ENCODE data around the gene SLC10A7.
A peak's percentile ranks its signal among the peaks of the same experiment; 100 is the strongest.

Gene SLC10A7, protein sequence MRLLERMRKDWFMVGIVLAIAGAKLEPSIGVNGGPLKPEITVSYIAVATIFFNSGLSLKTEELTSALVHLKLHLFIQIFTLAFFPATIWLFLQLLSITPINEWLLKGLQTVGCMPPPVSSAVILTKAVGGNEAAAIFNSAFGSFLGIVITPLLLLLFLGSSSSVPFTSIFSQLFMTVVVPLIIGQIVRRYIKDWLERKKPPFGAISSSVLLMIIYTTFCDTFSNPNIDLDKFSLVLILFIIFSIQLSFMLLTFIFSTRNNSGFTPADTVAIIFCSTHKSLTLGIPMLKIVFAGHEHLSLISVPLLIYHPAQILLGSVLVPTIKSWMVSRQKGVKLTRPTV

DNA sequence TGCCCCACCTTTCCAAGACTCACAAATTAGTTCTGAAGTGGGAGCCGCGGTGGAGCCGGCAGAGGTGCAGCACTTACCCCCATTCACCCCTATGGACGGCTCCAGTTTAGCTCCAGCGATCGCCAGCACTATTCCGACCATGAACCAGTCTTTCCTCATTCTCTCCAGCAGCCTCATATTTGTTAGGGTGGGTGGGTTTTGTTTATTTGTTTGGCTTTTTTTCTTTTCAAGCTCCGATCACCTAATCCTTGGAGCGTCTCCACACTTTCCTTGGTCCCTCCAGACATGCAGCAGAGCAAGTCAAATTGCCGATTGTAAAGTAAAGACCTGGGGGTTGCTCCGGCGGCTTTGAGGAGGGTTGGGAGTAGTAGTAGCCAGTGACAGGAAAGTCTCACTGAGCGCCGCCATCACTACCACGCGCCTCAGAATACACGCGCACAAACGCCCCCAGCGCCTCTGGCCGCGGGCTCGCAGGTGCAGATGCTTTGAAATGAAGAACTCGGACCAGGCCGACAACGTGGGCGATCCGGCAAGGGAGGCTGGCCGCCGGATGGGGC lies at the start of gene SLC10A7:
Gene SLC10A7, minus strand, starts transcription at position 400 of the 557 bp plus-strand sequence. Its CDS starts 223 bp downstream, at position 177.
- DNase-seq (ENCODE audit: low spot score), result peak; percentile 74

DNA sequence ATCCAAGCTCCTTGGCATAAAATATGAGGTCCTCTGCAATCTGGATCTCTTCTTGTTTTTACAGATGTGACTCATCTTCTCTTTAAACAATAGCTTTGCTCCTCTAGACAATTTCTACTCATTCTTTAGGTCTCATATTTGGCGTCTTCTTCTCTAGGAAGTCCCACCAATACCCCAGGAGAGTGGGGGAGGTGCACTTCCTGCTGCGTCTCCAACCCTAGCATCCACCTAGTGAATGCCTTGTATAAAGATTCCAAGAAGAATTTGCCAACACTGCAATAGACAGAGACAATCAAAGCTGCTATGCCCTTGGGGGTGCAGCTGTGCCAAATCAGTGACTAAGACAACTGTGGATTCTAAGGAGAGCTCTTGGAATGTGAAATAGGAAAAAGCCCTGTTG lies 45.7 kb upstream of the SLC10A7 start:
- DNase-seq (ENCODE audit: low spot score), result no peak

DNA sequence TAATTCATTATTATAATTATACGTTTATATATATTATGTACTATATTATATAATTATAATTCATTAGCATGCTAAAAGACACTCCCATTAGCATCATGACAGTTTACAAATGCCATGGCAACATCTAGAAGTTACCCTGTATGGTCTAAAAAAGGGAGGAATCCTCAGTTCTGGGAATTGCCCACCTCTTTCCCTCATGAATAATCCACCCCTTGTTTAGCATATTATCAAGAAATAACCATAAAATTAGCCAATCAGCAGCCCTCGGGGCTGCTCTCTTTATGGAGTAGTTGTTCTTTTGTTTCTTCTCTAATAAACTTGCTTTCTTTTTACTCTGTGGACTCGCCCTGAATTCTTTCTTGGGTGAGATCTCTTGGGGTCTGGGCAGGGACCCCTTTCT lies 42.8 kb upstream of the SLC10A7 start:
- DNase-seq (ENCODE audit: low spot score), result no peak

DNA sequence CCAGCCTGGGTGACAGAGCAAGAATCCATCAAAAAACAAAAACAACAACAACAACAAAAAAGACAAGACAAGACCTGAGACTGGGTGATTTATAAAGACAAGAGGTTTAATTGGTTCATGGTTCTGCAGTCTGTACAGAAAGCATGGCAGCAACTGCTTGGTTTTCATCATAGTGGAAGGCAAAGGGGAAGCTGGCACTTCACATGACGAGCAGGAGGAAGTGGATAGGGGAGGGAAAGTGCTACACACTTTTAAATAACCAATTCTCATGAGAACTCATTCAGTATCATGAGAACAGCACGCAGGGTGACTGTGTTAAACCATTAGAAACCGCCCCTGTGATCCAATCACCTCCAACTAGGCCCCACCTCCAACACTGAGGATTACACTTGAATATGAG lies 28.4 kb upstream of the SLC10A7 start:
- DNase-seq (ENCODE audit: low spot score), result no peak

DNA sequence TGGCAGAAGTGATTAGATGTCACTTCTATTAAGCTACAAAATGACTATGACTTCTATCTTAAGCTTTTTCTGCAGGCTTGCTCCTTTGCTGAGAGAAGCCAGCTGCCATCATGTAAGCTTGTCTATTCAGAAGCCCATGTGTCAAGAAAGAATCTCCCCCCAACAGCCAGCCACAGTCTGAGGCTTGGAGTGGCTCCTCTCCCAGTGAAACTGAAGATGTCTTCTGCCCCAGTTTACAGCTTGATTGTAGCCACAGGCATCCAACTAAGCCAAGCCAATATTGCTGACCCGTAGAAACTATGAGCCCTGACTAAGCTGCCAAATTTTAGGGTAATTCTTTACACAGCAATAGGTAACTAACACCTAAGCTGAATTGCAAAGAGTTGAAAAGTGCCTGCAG lies 26.7 kb upstream of the SLC10A7 start:
- no peak for DNase-seq (ENCODE audit: low spot score)

- peak; percentile 4 for DNase-seq (ENCODE audit: low spot score)
Measured at GRCh38 chr4:146545102-146545501, 23.4 kb upstream of the SLC10A7 start.

DNA sequence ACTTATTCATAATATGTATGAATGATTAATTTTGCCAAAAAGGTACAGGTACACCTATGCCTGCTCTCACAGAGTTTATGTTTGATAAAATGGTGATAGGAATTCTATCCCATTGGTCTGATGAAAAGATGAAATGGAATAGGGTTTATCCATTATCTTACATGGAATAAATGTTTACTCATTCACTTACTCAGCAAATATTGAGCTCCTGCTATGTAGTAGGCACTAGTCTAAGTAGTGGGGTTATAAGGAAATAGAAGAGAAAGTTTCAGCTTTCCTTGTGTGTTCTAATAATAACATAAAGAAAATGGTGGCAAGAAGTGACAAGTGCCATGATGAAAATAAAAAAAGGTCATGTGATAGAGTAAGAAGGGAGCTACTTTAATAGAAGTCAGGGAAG lies 12.4 kb upstream of the SLC10A7 start:
- no peak for DNase-seq (ENCODE audit: low spot score)

- DNase-seq (ENCODE audit: low spot score), result no peak
Measured at GRCh38 chr4:146525754-146526153, 4.0 kb upstream of the SLC10A7 start.

- no peak for DNase-seq (ENCODE audit: low spot score)
Measured at GRCh38 chr4:146524663-146525062, 2.9 kb upstream of the SLC10A7 start.

GRCh38 chr4:146522869-146523205 lies 1.1 kb upstream of the SLC10A7 start:
- peak; percentile 9 for DNase-seq (ENCODE audit: low spot score)

GRCh38 chr4:146522098-146522868 lies 543 bp upstream of the SLC10A7 start:
- DNase-seq (ENCODE audit: low spot score), result peak; percentile 76

DNA sequence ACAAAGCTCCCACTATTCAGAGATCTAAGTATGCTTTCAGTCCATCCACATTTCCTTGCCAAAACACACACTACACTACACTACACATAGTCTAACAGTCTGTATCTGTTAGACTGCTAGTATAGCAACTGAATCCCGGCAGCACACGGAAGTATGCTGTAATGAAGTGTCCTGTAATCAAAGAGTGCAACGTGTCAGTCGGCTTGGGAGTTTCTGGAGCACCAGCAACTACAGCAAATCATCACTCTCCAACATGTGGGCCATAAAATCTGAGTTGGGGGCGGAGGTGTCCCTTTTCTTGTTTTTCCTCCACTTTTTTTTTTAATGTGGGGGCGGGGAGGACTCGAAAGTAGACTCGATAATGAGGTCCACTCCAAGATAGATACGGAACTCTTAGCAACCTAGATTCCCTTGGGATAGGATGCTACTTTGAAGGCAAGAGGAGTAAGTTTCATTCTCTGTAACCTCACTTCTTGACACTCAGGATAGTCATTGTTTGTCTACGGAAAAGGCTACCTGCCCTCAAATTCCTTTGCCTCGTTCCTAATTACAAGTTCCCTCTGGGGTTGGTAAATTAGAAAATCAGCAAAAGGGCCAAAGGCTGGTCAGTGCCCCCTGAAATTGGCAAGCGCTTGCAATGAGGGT lies 722 bp downstream of the SLC10A7 start:
- peak; percentile 68 for DNase-seq (ENCODE audit: low spot score)

DNA sequence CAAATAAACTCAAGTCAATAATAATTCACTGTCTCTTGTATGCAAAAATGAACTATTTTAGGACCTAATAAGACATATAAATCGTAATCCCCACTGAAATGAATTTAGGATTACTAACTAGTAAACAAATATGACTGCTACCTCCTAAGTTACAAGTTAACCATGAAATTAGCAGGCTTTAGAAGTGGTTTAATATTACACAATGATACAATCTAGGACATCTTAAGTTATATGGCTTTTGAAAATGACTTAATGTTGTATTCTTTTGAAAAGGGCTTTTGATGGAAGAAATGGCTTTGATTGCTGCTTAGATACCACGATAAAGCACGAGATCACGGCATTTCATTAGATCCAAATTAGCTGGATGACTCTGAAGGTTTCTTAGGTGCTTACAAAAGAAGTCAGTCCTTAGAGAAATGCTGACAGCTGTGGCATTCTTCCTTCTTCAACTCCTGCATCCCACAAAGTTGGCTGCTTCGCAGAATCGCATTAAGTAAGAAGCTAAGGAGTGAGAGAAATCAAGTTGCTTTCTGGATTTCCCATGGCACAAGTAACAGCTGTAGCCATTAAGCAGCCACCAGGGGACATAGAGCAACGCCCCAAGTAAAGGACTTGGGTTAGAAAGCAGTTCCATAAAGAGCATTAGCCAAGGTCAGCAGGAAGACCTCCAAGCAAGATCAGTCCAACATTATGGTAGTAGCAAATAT lies 6.9 kb downstream of the SLC10A7 start:
- DNase-seq (ENCODE audit: low spot score), result no peak

DNA sequence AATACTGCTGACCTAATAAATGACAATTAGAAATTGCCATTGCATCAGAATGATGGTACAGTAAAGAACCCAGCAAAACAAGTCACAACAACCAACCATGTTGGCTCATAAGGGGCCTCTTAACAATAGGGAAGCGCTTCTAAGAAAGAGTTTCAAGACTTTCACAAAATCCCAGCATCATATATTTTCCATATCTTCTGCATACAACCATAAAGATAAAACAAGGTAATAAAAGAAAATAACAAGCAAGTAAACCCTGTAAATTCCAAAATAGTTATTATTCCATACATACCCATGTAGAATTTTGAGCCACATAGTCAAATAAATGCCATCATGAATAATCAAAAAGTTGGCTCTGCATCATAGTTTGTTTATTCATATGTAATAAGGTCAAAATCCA lies 8.2 kb downstream of the SLC10A7 start:
- no peak for DNase-seq (ENCODE audit: low spot score)

DNA sequence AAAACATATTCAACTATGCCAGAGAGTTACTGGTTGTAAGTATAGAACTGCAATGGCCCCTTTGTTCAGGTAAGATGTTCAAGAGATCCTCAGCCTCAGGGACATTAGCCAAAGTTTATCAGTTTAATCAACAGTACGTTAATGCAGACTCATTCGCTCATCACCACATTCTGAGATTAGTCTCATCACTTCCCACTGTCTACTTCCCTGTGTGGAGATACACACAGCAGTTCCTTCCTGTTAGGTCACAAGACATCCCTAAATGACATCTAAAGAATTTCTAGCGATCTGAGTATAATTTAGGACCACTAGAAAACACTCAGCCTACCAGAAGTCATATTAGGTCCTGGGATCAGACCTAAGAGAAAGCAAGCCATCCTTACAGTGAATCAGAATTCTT lies 10.4 kb downstream of the SLC10A7 start:
- no peak for DNase-seq (ENCODE audit: low spot score)

- no peak for DNase-seq (ENCODE audit: low spot score)
Measured at GRCh38 chr4:146510942-146511341, 10.8 kb downstream of the SLC10A7 start.

DNA sequence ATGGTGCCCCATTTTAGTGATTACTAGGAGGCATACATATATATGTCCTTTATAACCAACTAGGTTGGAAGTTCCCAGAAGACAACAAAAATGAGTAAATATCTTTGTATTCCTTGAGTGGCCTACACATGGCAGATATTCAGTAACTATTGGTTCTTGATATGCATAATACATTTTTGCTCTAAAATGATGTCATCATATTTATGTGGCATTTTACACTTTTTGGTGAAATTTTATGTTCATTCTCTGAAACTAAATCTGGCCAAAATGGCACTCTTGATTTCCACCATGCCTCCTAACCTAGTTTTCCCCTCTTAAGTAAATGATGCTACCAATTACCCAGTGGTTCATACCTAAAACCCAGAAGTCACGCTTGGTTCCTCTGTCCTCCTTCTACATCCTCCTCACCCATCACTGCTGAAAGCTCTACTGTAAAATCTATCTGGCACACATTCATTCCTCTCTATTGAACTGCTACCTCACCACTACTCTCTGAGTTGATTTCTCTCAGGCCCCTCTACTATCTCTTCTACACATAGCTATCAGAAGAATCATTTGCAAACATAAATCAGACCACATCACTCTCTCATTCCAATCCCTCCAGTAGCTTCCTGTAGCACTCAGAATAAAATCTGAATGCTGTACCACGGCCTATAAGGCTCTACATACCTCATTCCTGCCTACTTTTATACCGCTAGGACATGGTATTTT lies 13.4 kb downstream of the SLC10A7 start:
- no peak for DNase-seq (ENCODE audit: low spot score)

GRCh38 chr4:146507632-146508031 lies 14.1 kb downstream of the SLC10A7 start:
- DNase-seq (ENCODE audit: low spot score), result no peak

GRCh38 chr4:146506272-146506671 lies 15.5 kb downstream of the SLC10A7 start:
- no peak for DNase-seq (ENCODE audit: low spot score)

DNA sequence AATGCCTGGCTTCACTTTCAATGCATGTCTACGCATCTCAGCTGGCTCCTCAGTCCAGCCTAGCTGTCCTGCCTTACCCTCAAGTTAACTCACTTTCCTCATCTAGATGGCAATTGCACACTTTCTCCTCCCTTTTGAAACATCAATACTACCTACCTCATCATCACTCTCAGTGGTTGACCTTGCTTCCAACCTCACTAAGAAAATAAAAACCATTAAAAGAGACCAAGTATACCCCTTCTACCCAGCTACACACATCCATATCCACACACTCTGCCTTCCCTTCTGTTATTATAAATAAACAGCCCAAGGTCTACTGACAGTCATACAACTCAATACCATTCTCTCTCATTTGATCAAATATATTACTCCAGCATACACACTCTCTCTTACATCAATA lies 21.5 kb downstream of the SLC10A7 start:
- DNase-seq (ENCODE audit: low spot score), result no peak

GRCh38 chr4:146498291-146498690 lies 23.4 kb downstream of the SLC10A7 start:
- no peak for DNase-seq (ENCODE audit: low spot score)

GRCh38 chr4:146495269-146495668 lies 26.5 kb downstream of the SLC10A7 start:
- no peak for DNase-seq (ENCODE audit: low spot score)

Data from SW480 (cell line).